Head of caudate nucleus (tissue), 42 donors: Measurements from ENCODE around the gene CBX3.
A peak's percentile ranks its signal among the peaks of the same experiment; 100 is the strongest.
"Not testable (repeated sequence)": the region's sequence is repeated elsewhere in the genome, so short reads cannot be mapped to it uniquely, and the experiment has no call there.

Experiments used
- DNase-seq, 42 donors: peaks; one replicate each; pipeline versions ENCODE4 v3.0.0 to v3.0.0-alpha.2; 2020 to 2021; ENCODE audit warnings: mixed read lengths in 7 of 42
- intact Hi-C: fragments of 100-400 bp; cut with DNase I; formaldehyde crosslinking; loops from one replicate; pipeline ENCODE4 v1.15.0; 2022

Gene CBX3

DNA sequence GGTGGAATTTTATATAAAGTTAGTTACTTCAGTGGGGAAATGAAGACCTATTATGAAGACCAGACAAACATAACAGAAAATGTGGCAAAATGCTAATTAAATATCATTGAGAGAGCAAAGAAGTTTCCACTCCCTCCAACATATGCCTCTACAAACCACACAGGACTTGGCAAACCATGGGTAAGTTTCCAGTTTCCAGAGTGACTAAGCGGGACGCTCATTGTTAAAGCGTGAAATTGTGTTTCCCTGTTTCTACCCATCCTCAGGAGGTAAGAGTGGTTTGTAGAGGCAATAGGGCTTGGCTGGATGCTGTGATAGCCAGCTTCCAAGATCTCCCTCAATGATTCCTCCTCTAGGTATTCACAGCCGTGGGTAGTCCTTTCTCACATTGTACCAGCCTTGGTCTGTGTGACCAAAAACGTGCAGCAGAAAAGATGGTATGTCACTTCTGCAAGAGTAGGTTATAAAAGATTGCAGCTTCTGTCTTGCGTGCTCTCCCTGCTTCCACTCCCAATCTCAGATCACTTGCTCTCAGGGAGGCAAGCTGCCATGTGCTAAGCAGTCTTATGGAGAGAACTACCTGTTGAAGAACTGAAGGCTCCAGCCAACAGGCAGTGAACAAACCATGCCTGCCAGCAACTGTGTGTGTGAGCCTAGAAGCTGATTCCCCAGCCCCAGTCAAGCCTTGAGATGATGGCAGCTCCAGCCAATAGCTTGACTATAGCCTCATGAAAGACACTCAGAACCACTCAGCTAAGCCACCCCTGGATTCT, 35.7 kb downstream of the CBX3 start:
- DNase-seq: peak in 2 of 42 donors; percentile 14 to 28
- intact Hi-C loops: no loop called here

- peak in 1 of 42 donors; percentile 17 for DNase-seq
- intact Hi-C loops: no loop called here
These were observed 36.5 kb downstream of the CBX3 start for GRCh38 chr7:26238032-26238431.

GRCh38 chr7:26245150-26245549, 43.6 kb downstream of the CBX3 start:
- no peak for DNase-seq
- intact Hi-C loops: no loop called here

- no peak for DNase-seq
- intact Hi-C loops: no loop called here
These were observed 48.7 kb downstream of the CBX3 start for GRCh38 chr7:26250239-26250638.

- intact Hi-C loops, DNase-seq: not testable (repeated sequence)
These were observed 60.3 kb downstream of the CBX3 start for GRCh38 chr7:26261866-26262265.
